Vagina (tissue), 2 donors: ENCODE data around the gene LLCFC1. TPM values are rescaled to one million over a fixed set of nuclear protein-coding genes. Genes with fewer than 3 reads are reported as not detected.

Experiments
- DNase-seq, 2 donors: peaks; one replicate each; pipeline ENCODE4 v3.0.0-alpha.2; 2017; ENCODE audit errors: extremely low spot score in 2 of 2
- H3K27ac ChIP-seq: fragments of 200-600 bp; sonication (generic); one replicate; pipeline ENCODE4 v1.5.1; 2019
- H3K27me3 ChIP-seq: fragments of 200-600 bp; sonication (generic); one replicate; pipeline ENCODE4 v1.5.1; 2019
- H3K36me3 ChIP-seq, 2 donors: fragments of 200-600 bp; sonication (generic); one replicate each; pipeline ENCODE4 v1.5.1; 2017 to 2019
- H3K4me1 ChIP-seq: fragments of 200-600 bp; sonication (generic); one replicate; pipeline ENCODE4 v1.5.1; 2019
- H3K4me3 ChIP-seq, 2 donors: fragments of 200-600 bp; sonication (generic); 1 replicate in 1 of 2; 2 replicates in 1 of 2; pipeline ENCODE4 v1.5.1; 2016 to 2019
- H3K9me3 ChIP-seq: fragments of 200-600 bp; sonication (generic); one replicate; pipeline ENCODE4 v1.5.1; 2019
- CTCF ChIP-seq, 3 experiments: fragments of 450-650 bp in 2 of 3; fragments of 200-600 bp in 1 of 3; sonication (generic) in 1 of 3; IDR thresholded peaks; one replicate each; pipeline ENCODE4 v1.5.1; 2017 to 2019; ENCODE audit warnings: antibody characterized with exemption in 3 of 3, mild to moderate bottlenecking in 2 of 3, moderate library complexity in 2 of 3
- POLR2A ChIP-seq, 2 donors: fragments of 450-650 bp; IDR thresholded peaks; one replicate each; pipeline ENCODE4 v1.6.1; 2017; ENCODE audit warnings: antibody characterized with exemption in 2 of 2, mild to moderate bottlenecking in 2 of 2, moderate library complexity in 2 of 2
- POLR2AphosphoS5 ChIP-seq, 2 donors: sonication (generic); formaldehyde crosslinking; IDR thresholded peaks; one replicate each; pipeline ENCODE4 v1.9.0; 2017; ENCODE audit warnings: antibody characterized with exemption in 2 of 2, mild to moderate bottlenecking in 2 of 2, low read depth in 1 of 2; ENCODE audit not compliant: insufficient read depth in 1 of 2
- intact Hi-C: fragments of 100-400 bp; cut with DNase I; formaldehyde crosslinking; loops from one replicate; pipeline ENCODE4 v1.15.1; 2023
- total RNA-seq: library from RNA; depleted of rRNA; stranded (reverse); fragments of >200 nt; gene quantifications from one replicate; pipeline ENCODE4 v1.2.3, GENCODE V29; 2016

LLCFC1 gene
- total RNA-seq, 1 donor from 2014 or later: not detected

GRCh38 chr7:142983825-142984224, 44.5 kb downstream of the LLCFC1 start:
- TF ChIP-seq POLR2AphosphoS5 (IDR thresholded peaks at IDR 0.05; ENCODE audit: insufficient read depth in 1 of 2, low read depth in 1 of 2) (no peak), CTCF (IDR thresholded peaks at IDR 0.05) (no peak), POLR2A (IDR thresholded peaks at IDR 0.05) (no peak)
- no peaks in the 10 kb centered on the region for H3K27me3 ChIP-seq
- intact Hi-C loops: no loop called here
- H3K4me3 ChIP-seq: no peak overlapping the region
- no peaks in the 10 kb centered on the region for H3K4me1 ChIP-seq
- H3K9me3 ChIP-seq: no peaks in the 10 kb centered on the region
- no peak for DNase-seq
- no peak overlapping the region for H3K27ac ChIP-seq
- no peaks in the 10 kb centered on the region for H3K36me3 ChIP-seq

- intact Hi-C loops: no loop called here
- no peaks in the 10 kb centered on the region for H3K27me3 ChIP-seq
- no peaks in the 10 kb centered on the region for H3K9me3 ChIP-seq
- no peak overlapping the region for H3K4me3 ChIP-seq
- no peaks in the 10 kb centered on the region for H3K4me1 ChIP-seq
- H3K36me3 ChIP-seq: no peaks in the 10 kb centered on the region
- no peak overlapping the region for H3K27ac ChIP-seq
- DNase-seq: no peak
- TF ChIP-seq CTCF (IDR thresholded peaks at IDR 0.05) (no peak), POLR2AphosphoS5 (IDR thresholded peaks at IDR 0.05; ENCODE audit: insufficient read depth in 1 of 2, low read depth in 1 of 2) (no peak), POLR2A (IDR thresholded peaks at IDR 0.05) (no peak)
Measured at GRCh38 chr7:142984297-142984696, 45.0 kb downstream of the LLCFC1 start.

Other genes with a start within 250 kb of the LLCFC1 start
- not detected for gene PRSS1, start 190.0 kb upstream of the LLCFC1 start, total RNA-seq
- gene PRSS2, start 168.5 kb upstream of the LLCFC1 start, total RNA-seq: not detected
- gene EPHB6, start 84.4 kb upstream of the LLCFC1 start, total RNA-seq: 68.3 TPM
- 7.9 TPM for gene TRPV6, start 53.7 kb upstream of the LLCFC1 start, total RNA-seq
- gene TRPV5, start 5.7 kb upstream of the LLCFC1 start, total RNA-seq: not detected
- gene KEL, start 22.9 kb downstream of the LLCFC1 start, total RNA-seq: 2.2 TPM
- gene OR9A2, start 87.6 kb downstream of the LLCFC1 start, total RNA-seq: not detected
- gene OR6V1, start 112.9 kb downstream of the LLCFC1 start, total RNA-seq: not detected
- 2.5 TPM for gene PIP, start 192.6 kb downstream of the LLCFC1 start, total RNA-seq
- gene TAS2R39, start 243.9 kb downstream of the LLCFC1 start, total RNA-seq: not detected